ENCODE results near the gene TRIM15. TPM values are rescaled to one million over a fixed set of nuclear protein-coding genes. Genes with fewer than 3 reads are reported as not detected.
A peak's percentile ranks its signal among the peaks of the same experiment; 100 is the strongest.

TRIM15 gene
- total RNA-seq, 1 experiment from 2014 or later: 6.5 TPM

GRCh38 chr6:30130887-30131862, 32.2 kb upstream of the TRIM15 start:
- peak overlapping the region; percentile 86 for H2AFZ ChIP-seq (ENCODE audit: low read depth, low read length, poor library complexity, severe bottlenecking)
- H3K9me2 ChIP-seq (ENCODE audit: insufficient read depth): no peaks in the 10 kb centered on the region
- no peaks in the 10 kb centered on the region for H3K27me3 ChIP-seq (ENCODE audit: insufficient read depth, low read length)
- RAD21 ChIA-PET (ENCODE audit: low non-redundant PET in 1 of 2, low total read pairs in 2 of 2, uncharacterized antibody in 2 of 2, unreplicated experiment in 2 of 2): interaction anchor here (1.0 to 1.8 kb wide), 2 partner anchors 28 kb away, joined by 4 to 6 read pairs; no protein-coding TSS in a partner anchor
- ATAC-seq (peak; percentile 98), DNase-seq (ENCODE audit: low read depth, low spot score) (peak; percentile 76)
- no peaks in the 10 kb centered on the region for H3K36me3 ChIP-seq (ENCODE audit: control insufficient read depth in 1 of 2, insufficient read depth in 2 of 2, low read length in 2 of 2)
- H3K4me2 ChIP-seq (ENCODE audit: low read length): peak overlapping the region; percentile 62
- H3K27ac ChIP-seq (ENCODE audit: low read depth, low read length): no peak overlapping the region
- BruUV-seq (replicated peaks): no TSS peak
- CTCF ChIA-PET: interaction anchor here (0.7 to 6.0 kb wide), 15 partner anchors 9 to 481 kb away, joined by 3 to 105 read pairs (median 5); no protein-coding TSS in a partner anchor
- no peaks in the 10 kb centered on the region for H3K9me3 ChIP-seq (ENCODE audit: control insufficient read depth in 1 of 2, insufficient read depth in 1 of 2, low read depth in 1 of 2, low read length in 2 of 2)
- peaks cover 8 to 22% of the 10 kb centered on the region in 2 experiments; a peak in 3 of 4 replicates for H3K4me1 ChIP-seq (ENCODE audit: control insufficient read depth in 1 of 2, insufficient read depth in 2 of 2, low read length in 2 of 2)
- POLR2A ChIA-PET: no interaction called here
- peak overlapping the region in 1 of 2 experiments; percentile 17; a peak in 1 of 4 replicates for H3K4me3 ChIP-seq (replicated peaks in 1 of 2; ENCODE audit: low read depth in 1 of 2, low read length in 2 of 2)
- no peaks in the 10 kb centered on the region for H3K79me2 ChIP-seq (ENCODE audit: insufficient read depth, low read length)
- no peaks in the 10 kb centered on the region for H4K20me1 ChIP-seq (ENCODE audit: insufficient read depth)
- intact Hi-C loops (cut with micrococcal nuclease): loop anchor here (1.0 kb wide), 1 partner anchor 28 kb away; no protein-coding TSS in a partner anchor
- H3K9ac ChIP-seq (ENCODE audit: low read length): no peak overlapping the region
- TF ChIP-seq JUND (IDR thresholded peaks at IDR 0.05) (no peak), POLR2AphosphoS5 (IDR thresholded peaks at IDR 0.05; ENCODE audit: low read depth, low read length) (peak; percentile 33; the same call in 1 of the 2 replicates), TCF7L2 (IDR thresholded peaks at IDR 0.05; ENCODE audit: borderline replicate concordance, extremely low read depth, insufficient read depth, insufficient read length) (no peak), RAD21 (IDR thresholded peaks at IDR 0.05; ENCODE audit: low read depth) (peak; percentile 91), EZH2 (IDR thresholded peaks at IDR 0.05) (no peak), ELF1 (IDR thresholded peaks at IDR 0.05; ENCODE audit: borderline replicate concordance, low read depth) (no peak), SIN3A (IDR thresholded peaks at IDR 0.05; ENCODE audit: low read depth) (no peak), FOSL1 (IDR thresholded peaks at IDR 0.05; ENCODE audit: low read depth) (no peak), CTCF (IDR thresholded peaks at IDR 0.05 in 2 of 3, conservative IDR thresholded peaks at IDR 0.05 in 1 of 3; ENCODE audit: borderline replicate concordance in 1 of 3, insufficient read depth in 1 of 3, low read depth in 2 of 3, low read length in 2 of 3) (peak; percentile 99 to 100 (median 100)), YY1 (IDR thresholded peaks at IDR 0.05; ENCODE audit: extremely low read depth, insufficient replicate concordance, low read depth, low read length) (no peak), ZNF274 (IDR thresholded peaks at IDR 0.05; ENCODE audit: low read depth, low read length) (no peak), EZH2phosphoT487 (IDR thresholded peaks at IDR 0.05; ENCODE audit: borderline replicate concordance) (no peak), CEBPB (IDR thresholded peaks at IDR 0.05; ENCODE audit: low read depth) (no peak), ZFX (IDR thresholded peaks at IDR 0.05) (no peak), CBX3 (IDR thresholded peaks at IDR 0.05; ENCODE audit: low read depth) (peak; percentile 75; the same call in 1 of the 2 replicates), ZBTB33 (IDR thresholded peaks at IDR 0.05; ENCODE audit: extremely low read depth, insufficient replicate concordance, low read length) (no peak), POLR2A (IDR thresholded peaks at IDR 0.05; ENCODE audit: borderline replicate concordance, extremely low read depth, insufficient read depth, insufficient read length) (no peak), SP1 (IDR thresholded peaks at IDR 0.05; ENCODE audit: low read depth) (no peak), ATF3 (IDR thresholded peaks at IDR 0.05) (no peak)

Measured in HCT116 (cell line).